ENCODE results near the gene PSMC2. TPM values are rescaled to one million over a fixed set of nuclear protein-coding genes. Genes with fewer than 3 reads are reported as not detected.
"Not testable (repeated sequence)": the region's sequence is repeated elsewhere in the genome, so short reads cannot be mapped to it uniquely, and the experiment has no call there.

The PSMC2 gene
- total and polyA plus RNA-seq, 4 donors = 92.2 to 158 (median 97.1) TPM

GRCh38 chr7:103396471-103396870 lies 49.0 kb downstream of the PSMC2 start:
- Histone ChIP-seq H3K4me3 (ENCODE audit: low read depth in 1 of 3, low read length in 3 of 3) (no peak overlapping the region), H3K4me1 (ENCODE audit: control insufficient read depth in 4 of 4, insufficient read depth in 4 of 4, low read length in 3 of 4) (no peaks in the 10 kb centered on the region), H3K9ac (ENCODE audit: low read depth in 1 of 2, low read length in 2 of 2) (no peak overlapping the region), H3K9me3 (ENCODE audit: control insufficient read depth in 4 of 4, low read length in 3 of 4) (no peaks in the 10 kb centered on the region), H3K27ac (ENCODE audit: low read depth in 1 of 2, low read length in 2 of 2) (no peak overlapping the region), H3K27me3 (ENCODE audit: control insufficient read depth in 4 of 4, insufficient read depth in 4 of 4, low read length in 3 of 4) (no peaks in the 10 kb centered on the region), H3K36me3 (ENCODE audit: control insufficient read depth in 4 of 4, insufficient read depth in 3 of 4, low read depth in 1 of 4, low read length in 3 of 4) (no peaks in the 10 kb centered on the region)
- DNase-seq (ENCODE audit: low spot score) = no peak
- TF ChIP-seq, protein P1, sequence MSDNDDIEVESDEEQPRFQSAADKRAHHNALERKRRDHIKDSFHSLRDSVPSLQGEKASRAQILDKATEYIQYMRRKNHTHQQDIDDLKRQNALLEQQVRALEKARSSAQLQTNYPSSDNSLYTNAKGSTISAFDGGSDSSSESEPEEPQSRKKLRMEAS (IDR thresholded peaks at IDR 0.05) = no peak
- TF ChIP-seq FOXA1 (IDR thresholded peaks at IDR 0.05) = no peak
- TF ChIP-seq RAD21 (IDR thresholded peaks at IDR 0.05) = no peak
- no peak for TF ChIP-seq FOXA2 (IDR thresholded peaks at IDR 0.05)
- TF ChIP-seq HNF4A (conservative IDR thresholded peaks at IDR 0.05) = no peak
- no peak for TF ChIP-seq NR2F2 (IDR thresholded peaks at IDR 0.05)
- no peak for TF ChIP-seq JUND (IDR thresholded peaks at IDR 0.05)
- TF ChIP-seq TAF1 (conservative IDR thresholded peaks at IDR 0.05) = no peak
- no peak for TF ChIP-seq GABPA (IDR thresholded peaks at IDR 0.05 in 1 of 2, conservative IDR thresholded peaks at IDR 0.05 in 1 of 2)
- no peak for TF ChIP-seq SP1 (IDR thresholded peaks at IDR 0.05)
- no peak for TF ChIP-seq RXRA (IDR thresholded peaks at IDR 0.05)
- no peak for TF ChIP-seq HNF4G (IDR thresholded peaks at IDR 0.05)
- TF ChIP-seq REST (IDR thresholded peaks at IDR 0.05) = no peak
- WGBS = 77% methylated on average over 8 of the region's 8 CpGs

- DNase-seq (ENCODE audit: low spot score) = no peak
- H3K27ac ChIP-seq (ENCODE audit: low read depth in 1 of 2, low read length in 2 of 2) = no peak overlapping the region
- H3K36me3 ChIP-seq (ENCODE audit: control insufficient read depth in 4 of 4, insufficient read depth in 3 of 4, low read depth in 1 of 4, low read length in 3 of 4) = no peaks in the 10 kb centered on the region
- no peak overlapping the region for H3K4me3 ChIP-seq (ENCODE audit: low read depth in 1 of 3, low read length in 3 of 3)
- H3K27me3 ChIP-seq (ENCODE audit: control insufficient read depth in 4 of 4, insufficient read depth in 4 of 4, low read length in 3 of 4) = no peaks in the 10 kb centered on the region
- H3K9me3 ChIP-seq (ENCODE audit: control insufficient read depth in 4 of 4, low read length in 3 of 4) = no peaks in the 10 kb centered on the region
- no peaks in the 10 kb centered on the region for H3K4me1 ChIP-seq (ENCODE audit: control insufficient read depth in 4 of 4, insufficient read depth in 4 of 4, low read length in 3 of 4)
- WGBS = 60% methylated on average over 2 of the region's 2 CpGs
- H3K9ac ChIP-seq (ENCODE audit: low read depth in 1 of 2, low read length in 2 of 2) = no peak overlapping the region
- no peak for TF ChIP-seq GABPA (IDR thresholded peaks at IDR 0.05 in 1 of 2, conservative IDR thresholded peaks at IDR 0.05 in 1 of 2)
Measured at GRCh38 chr7:103398483-103399127, 51.2 kb downstream of the PSMC2 start.

DNA sequence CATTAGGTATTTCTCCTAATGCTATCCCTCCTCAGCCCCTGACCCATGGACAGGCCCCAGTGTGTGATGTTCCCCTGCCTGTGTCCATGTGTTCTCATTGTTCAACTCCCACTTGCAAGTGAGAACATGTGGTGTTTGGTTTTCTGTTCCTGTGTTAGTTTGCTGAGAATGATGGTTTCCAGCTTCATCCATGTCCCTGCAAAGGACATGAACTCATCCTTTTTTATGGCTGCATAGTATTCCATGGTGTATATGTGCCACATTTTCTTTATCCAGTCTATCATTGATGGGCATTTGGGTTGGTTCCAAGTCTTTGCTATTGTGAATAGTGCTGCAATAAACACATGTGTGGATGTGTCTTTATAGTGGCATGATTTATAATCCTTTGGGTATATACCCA lies 52.2 kb downstream of the PSMC2 start:
- H3K9me3 ChIP-seq (ENCODE audit: control insufficient read depth in 4 of 4, low read length in 3 of 4); H3K4me1 ChIP-seq (ENCODE audit: control insufficient read depth in 4 of 4, insufficient read depth in 4 of 4, low read length in 3 of 4); H3K36me3 ChIP-seq (ENCODE audit: control insufficient read depth in 4 of 4, insufficient read depth in 3 of 4, low read depth in 1 of 4, low read length in 3 of 4); DNase-seq (ENCODE audit: low spot score); H3K9ac ChIP-seq (ENCODE audit: low read depth in 1 of 2, low read length in 2 of 2); H3K27ac ChIP-seq (ENCODE audit: low read depth in 1 of 2, low read length in 2 of 2); H3K27me3 ChIP-seq (ENCODE audit: control insufficient read depth in 4 of 4, insufficient read depth in 4 of 4, low read length in 3 of 4); H3K4me3 ChIP-seq (ENCODE audit: low read depth in 1 of 3, low read length in 3 of 3): not testable (repeated sequence)
